Osteoblast (primary cell): Measurements from ENCODE around the gene MOB2. TPM values are rescaled to one million over a fixed set of nuclear protein-coding genes. Genes with fewer than 3 reads are reported as not detected.

Source experiments
- DNase-seq: peaks from one replicate; pipeline ENCODE4 v3.0.0; 2011; ENCODE audit warnings: low spot score, mixed read lengths; ENCODE audit not compliant: insufficient read length; ENCODE audit errors: missing footprints
- H2AFZ ChIP-seq: 2 replicates; pipeline ENCODE4 v1.6.0; 2011; ENCODE audit warnings: mild to moderate bottlenecking, low read length
- H3K27ac ChIP-seq: 2 replicates; pipeline ENCODE4 v1.5.1; 2011; ENCODE audit warnings: mild to moderate bottlenecking, low read depth, low read length, moderate library complexity
- H3K27me3 ChIP-seq: 2 replicates; pipeline ENCODE4 v1.6.0; 2012; ENCODE audit warnings: mild to moderate bottlenecking, control low read depth, inconsistent platforms, low read length, moderate library complexity; ENCODE audit not compliant: insufficient read depth
- H3K36me3 ChIP-seq: 2 replicates; pipeline ENCODE4 v1.5.1; 2011; ENCODE audit warnings: mild to moderate bottlenecking, low read length, control low read depth, moderate library complexity; ENCODE audit not compliant: insufficient read depth
- H3K4me1 ChIP-seq: 2 replicates; pipeline ENCODE4 v1.5.1; 2011; ENCODE audit warnings: mild to moderate bottlenecking, low read length, control low read depth, moderate library complexity; ENCODE audit not compliant: insufficient read depth
- H3K4me2 ChIP-seq: 2 replicates; pipeline ENCODE4 v1.6.0; 2011; ENCODE audit warnings: mild to moderate bottlenecking, low read length; ENCODE audit not compliant: insufficient read depth
- H3K4me3 ChIP-seq: fragments of 200-600 bp; sonication (generic); 3 replicates; pipeline ENCODE4 v1.5.1; 2012; ENCODE audit warnings: mild to moderate bottlenecking, low read length, inconsistent platforms; ENCODE audit not compliant: insufficient read depth
- H3K79me2 ChIP-seq: 2 replicates; pipeline ENCODE4 v1.6.0; 2012; ENCODE audit warnings: mild to moderate bottlenecking, low read length, control low read depth, inconsistent platforms; ENCODE audit not compliant: insufficient read depth
- H3K9me3 ChIP-seq: 2 replicates; pipeline ENCODE4 v1.5.1; 2011; ENCODE audit warnings: low read depth, low read length, control low read depth
- H4K20me1 ChIP-seq: 2 replicates; pipeline ENCODE4 v1.6.0; 2012; ENCODE audit warnings: mild to moderate bottlenecking, low read length, control low read depth; ENCODE audit not compliant: insufficient read depth
- total RNA-seq: library from RNA; depleted of rRNA; stranded (reverse); fragments of >200 nt; gene quantifications from 2 replicates; pipeline ENCODE4 v1.2.3, GENCODE V29; 2012
- TF ChIP-seq, protein P1 (sequence below): IDR thresholded peaks from 2 replicates; pipeline ENCODE4 v1.5.1; 2011; ENCODE audit warnings: mild to moderate bottlenecking, low read depth, low read length, moderate library complexity; ENCODE audit errors: extremely low read depth

MOB2 gene
- total RNA-seq, 1 donor = 28.2 TPM

DNA sequence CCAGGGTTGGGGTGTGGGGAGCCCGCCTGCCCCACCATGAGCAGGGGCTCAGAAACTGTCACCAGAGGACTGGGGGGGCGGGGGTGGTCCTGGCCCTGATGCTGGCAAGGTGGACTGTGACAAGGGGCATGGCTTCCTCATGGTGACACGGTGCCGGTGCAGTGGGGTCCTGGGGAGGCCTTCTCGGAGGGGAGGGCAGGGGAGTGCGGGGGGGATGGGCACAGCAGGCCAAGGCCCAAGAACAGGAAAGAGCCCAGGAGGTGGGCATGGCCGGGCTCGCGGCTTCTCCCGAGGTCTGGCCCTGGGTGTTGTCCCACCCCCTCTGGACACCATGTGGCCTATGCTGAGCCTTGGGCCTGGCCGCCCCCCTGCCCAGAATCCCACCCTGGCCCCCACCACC lies 47.2 kb downstream of the MOB2 start:
- H3K27ac ChIP-seq = no peak overlapping the region
- H3K4me3 ChIP-seq = no peak overlapping the region
- peak; percentile 84 for DNase-seq
- no peaks in the 10 kb centered on the region for H3K79me2 ChIP-seq
- no peak overlapping the region for H2AFZ ChIP-seq
- TF ChIP-seq, protein P1, sequence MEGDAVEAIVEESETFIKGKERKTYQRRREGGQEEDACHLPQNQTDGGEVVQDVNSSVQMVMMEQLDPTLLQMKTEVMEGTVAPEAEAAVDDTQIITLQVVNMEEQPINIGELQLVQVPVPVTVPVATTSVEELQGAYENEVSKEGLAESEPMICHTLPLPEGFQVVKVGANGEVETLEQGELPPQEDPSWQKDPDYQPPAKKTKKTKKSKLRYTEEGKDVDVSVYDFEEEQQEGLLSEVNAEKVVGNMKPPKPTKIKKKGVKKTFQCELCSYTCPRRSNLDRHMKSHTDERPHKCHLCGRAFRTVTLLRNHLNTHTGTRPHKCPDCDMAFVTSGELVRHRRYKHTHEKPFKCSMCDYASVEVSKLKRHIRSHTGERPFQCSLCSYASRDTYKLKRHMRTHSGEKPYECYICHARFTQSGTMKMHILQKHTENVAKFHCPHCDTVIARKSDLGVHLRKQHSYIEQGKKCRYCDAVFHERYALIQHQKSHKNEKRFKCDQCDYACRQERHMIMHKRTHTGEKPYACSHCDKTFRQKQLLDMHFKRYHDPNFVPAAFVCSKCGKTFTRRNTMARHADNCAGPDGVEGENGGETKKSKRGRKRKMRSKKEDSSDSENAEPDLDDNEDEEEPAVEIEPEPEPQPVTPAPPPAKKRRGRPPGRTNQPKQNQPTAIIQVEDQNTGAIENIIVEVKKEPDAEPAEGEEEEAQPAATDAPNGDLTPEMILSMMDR = no peak
- H3K36me3 ChIP-seq = no peaks in the 10 kb centered on the region
- no peaks in the 10 kb centered on the region for H3K27me3 ChIP-seq
- no peak overlapping the region for H3K4me2 ChIP-seq
- H4K20me1 ChIP-seq = no peaks in the 10 kb centered on the region
- H3K9me3 ChIP-seq = no peaks in the 10 kb centered on the region
- no peaks in the 10 kb centered on the region for H3K4me1 ChIP-seq

DNA sequence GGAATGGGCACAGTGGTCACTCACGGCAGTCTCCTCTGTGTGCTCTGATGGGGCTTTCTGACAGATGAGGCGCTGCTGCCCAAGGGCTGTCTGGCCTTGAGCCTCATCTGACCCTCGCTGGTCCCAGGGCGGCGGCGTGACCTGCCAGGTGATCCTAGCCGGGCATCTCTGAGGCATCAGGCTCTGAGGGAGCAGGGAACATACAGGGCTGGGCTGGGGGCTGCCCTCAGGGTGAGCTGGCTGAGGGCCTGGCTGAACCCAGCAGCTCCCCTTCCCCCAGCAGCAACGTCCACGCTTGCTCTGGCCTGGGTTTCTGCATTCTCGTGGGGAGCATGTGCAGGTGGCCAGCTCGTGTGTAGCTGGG lies 47.6 kb downstream of the MOB2 start:
- TF ChIP-seq, protein P1 = no peak
- Histone ChIP-seq H2AFZ (no peak overlapping the region), H3K4me1 (no peaks in the 10 kb centered on the region), H3K4me3 (no peak overlapping the region), H3K79me2 (no peaks in the 10 kb centered on the region), H3K36me3 (no peaks in the 10 kb centered on the region), H3K9me3 (no peaks in the 10 kb centered on the region), H3K27me3 (no peaks in the 10 kb centered on the region), H3K4me2 (no peak overlapping the region), H4K20me1 (no peaks in the 10 kb centered on the region), H3K27ac (no peak overlapping the region)
- peak; percentile 87 for DNase-seq

DNA sequence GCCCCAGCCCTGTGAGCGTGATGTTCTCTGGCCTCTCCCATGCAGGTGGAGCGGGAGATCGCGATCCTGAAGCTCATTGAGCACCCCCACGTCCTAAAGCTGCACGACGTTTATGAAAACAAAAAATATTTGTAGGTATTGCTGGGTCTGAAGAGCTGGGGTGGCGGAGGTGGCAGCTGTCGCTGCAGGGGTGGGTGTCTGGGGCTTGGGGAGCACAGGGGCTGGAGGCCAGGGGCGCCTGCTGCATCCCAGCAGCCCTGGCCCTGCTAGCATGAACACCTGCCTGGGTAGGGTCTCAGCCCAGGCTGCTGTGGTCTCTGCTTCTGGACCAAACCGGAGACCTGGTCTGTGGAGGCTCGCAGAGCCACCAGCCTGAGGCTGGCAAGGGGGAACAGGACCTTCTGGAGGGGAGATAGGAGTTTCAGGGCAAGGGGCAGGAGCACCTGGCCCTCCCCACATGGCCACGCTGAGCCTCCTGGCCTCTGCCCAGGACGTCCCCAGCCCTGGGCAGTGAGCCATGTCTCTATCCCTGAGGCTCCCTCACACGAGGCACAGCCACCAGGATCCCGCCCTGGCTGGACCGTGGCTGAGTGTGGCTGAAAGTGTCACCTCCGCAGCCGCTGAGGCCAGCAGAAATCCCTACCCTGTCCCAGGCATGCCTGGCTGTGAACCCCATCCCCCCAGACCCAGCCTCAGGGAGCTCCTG lies 48.2 kb downstream of the MOB2 start:
- H3K9me3 ChIP-seq = no peaks in the 10 kb centered on the region
- no peaks in the 10 kb centered on the region for H3K27me3 ChIP-seq
- peak; percentile 87 for DNase-seq
- H3K27ac ChIP-seq = no peak overlapping the region
- H3K36me3 ChIP-seq = no peaks in the 10 kb centered on the region
- no peak overlapping the region for H3K4me2 ChIP-seq
- H3K79me2 ChIP-seq = no peaks in the 10 kb centered on the region
- no peak overlapping the region for H2AFZ ChIP-seq
- H3K4me3 ChIP-seq = no peak overlapping the region
- TF ChIP-seq, protein P1 = no peak
- no peaks in the 10 kb centered on the region for H3K4me1 ChIP-seq
- no peaks in the 10 kb centered on the region for H4K20me1 ChIP-seq

DNA sequence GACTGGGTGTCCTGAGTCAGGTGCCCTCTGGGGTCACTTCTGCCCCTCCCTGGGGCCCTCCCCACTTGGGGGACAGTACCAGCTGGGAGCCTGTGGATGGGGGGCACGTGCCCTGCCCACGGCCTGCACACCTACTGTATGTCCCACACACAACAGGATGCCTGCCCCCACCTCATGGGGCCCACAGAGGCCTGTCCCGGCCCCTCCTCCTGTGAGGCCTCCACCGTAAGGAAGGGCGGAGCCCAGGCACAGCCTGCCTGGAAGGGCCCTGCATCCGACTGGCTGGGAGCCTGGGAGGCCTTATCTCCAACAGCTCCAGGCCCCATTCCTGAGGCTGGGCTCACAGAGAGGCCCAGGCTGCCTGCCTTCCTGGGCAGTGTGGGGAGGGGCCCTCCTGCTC lies 49.1 kb downstream of the MOB2 start:
- H3K9me3 ChIP-seq = no peaks in the 10 kb centered on the region
- no peaks in the 10 kb centered on the region for H3K36me3 ChIP-seq
- H4K20me1 ChIP-seq = no peaks in the 10 kb centered on the region
- H3K4me3 ChIP-seq = no peak overlapping the region
- H3K4me2 ChIP-seq = no peak overlapping the region
- H3K79me2 ChIP-seq = no peaks in the 10 kb centered on the region
- H2AFZ ChIP-seq = no peak overlapping the region
- H3K27me3 ChIP-seq = no peaks in the 10 kb centered on the region
- no peak overlapping the region for H3K27ac ChIP-seq
- DNase-seq = peak; percentile 98
- no peaks in the 10 kb centered on the region for H3K4me1 ChIP-seq
- TF ChIP-seq, protein P1 = no peak
